Testis (tissue), 2 donors: Measurements from ENCODE around the gene FAM72B.
"Not testable (repeated sequence)": the region's sequence is repeated elsewhere in the genome, so short reads cannot be mapped to it uniquely, and the experiment has no call there.

Experiments
- CTCF ChIP-seq, 3 experiments: fragments of 450-650 bp in 2 of 3; fragments of 200-600 bp in 1 of 3; sonication (generic) in 1 of 3; IDR thresholded peaks; one replicate each; pipeline ENCODE4 v1.5.1; 2016 to 2019; ENCODE audit warnings: antibody characterized with exemption in 3 of 3, mild to moderate bottlenecking in 2 of 3, moderate library complexity in 1 of 3
- POLR2A ChIP-seq: fragments of 450-650 bp; IDR thresholded peaks from one replicate; pipeline ENCODE4 v1.6.1; 2017; ENCODE audit warnings: antibody characterized with exemption, mild to moderate bottlenecking, moderate library complexity

GRCh38 chr1:121226295-121226904 is 42.3 kb upstream of the FAM72B start:
- TF ChIP-seq CTCF (IDR thresholded peaks at IDR 0.05); POLR2A: not testable (repeated sequence)
